ENCODE results near the gene TNNI3K. TPM values are rescaled to one million over a fixed set of nuclear protein-coding genes. Genes with fewer than 3 reads are reported as not detected.

Gene TNNI3K
- total RNA-seq, 4 donors from 2014 or later = 0.73 to 2.0 TPM; not detected in 2

- TF ChIP-seq CTCF (IDR thresholded peaks at IDR 0.05) (no peak), POLR2A (IDR thresholded peaks at IDR 0.05) (no peak)
- 40 to 52% methylated on average over 4 of the region's 4 CpGs for WGBS, 2 donors
- Histone ChIP-seq H3K4me1 (no peaks in the 10 kb centered on the region), H3K9me3 (no peaks in the 10 kb centered on the region), H3K27ac (no peak overlapping the region), H3K4me3 (replicated peaks in 1 of 3) (no peak overlapping the region), H3K36me3 (no peaks in the 10 kb centered on the region), H3K27me3 (no peaks in the 10 kb centered on the region)
- intact Hi-C loops (cut with DNase I) = no loop called here
- no peak for DNase-seq
Measured at GRCh38 chr1:74431531-74431930, 196.3 kb downstream of the TNNI3K start.

- Histone ChIP-seq H3K27ac (no peak overlapping the region), H3K4me1 (no peaks in the 10 kb centered on the region), H3K27me3 (no peaks in the 10 kb centered on the region), H3K9me3 (no peaks in the 10 kb centered on the region), H3K4me3 (replicated peaks in 1 of 3) (no peak overlapping the region), H3K36me3 (no peaks in the 10 kb centered on the region)
- no peak for DNase-seq
- intact Hi-C loops (cut with DNase I) = no loop called here
- WGBS, 2 donors = 0% methylated on average over 1 of the region's 1 CpG
- no peak for TF ChIP-seq CTCF (IDR thresholded peaks at IDR 0.05)
- TF ChIP-seq POLR2A (IDR thresholded peaks at IDR 0.05) = no peak
Measured at GRCh38 chr1:74432325-74432724, 197.1 kb downstream of the TNNI3K start.

- 86% methylated on average over 2 of the region's 2 CpGs for WGBS, 2 donors
- no peaks in the 10 kb centered on the region for H3K4me1 ChIP-seq
Measured at GRCh38 chr1:74434321-74434720, 199.1 kb downstream of the TNNI3K start.

GRCh38 chr1:74436078-74436477 lies 200.9 kb downstream of the TNNI3K start:
- TF ChIP-seq POLR2A (IDR thresholded peaks at IDR 0.05) (no peak), CTCF (IDR thresholded peaks at IDR 0.05) (no peak)
- no peak overlapping the region for H3K4me3 ChIP-seq (replicated peaks in 1 of 3)
- H3K27ac ChIP-seq = no peak overlapping the region
- DNase-seq = no peak
- no peaks in the 10 kb centered on the region for H3K9me3 ChIP-seq
- H3K27me3 ChIP-seq = no peaks in the 10 kb centered on the region
- H3K4me1 ChIP-seq = no peaks in the 10 kb centered on the region
- WGBS, 2 donors = 75 to 76% methylated on average over 1 of the region's 1 CpG
- intact Hi-C loops (cut with DNase I) = no loop called here
- no peaks in the 10 kb centered on the region for H3K36me3 ChIP-seq

More at GRCh38 chr1:74434321-74434720, 199.1 kb downstream of the TNNI3K start:
- Histone ChIP-seq H3K27ac (no peak overlapping the region), H3K36me3 (no peaks in the 10 kb centered on the region), H3K27me3 (no peaks in the 10 kb centered on the region), H3K9me3 (no peaks in the 10 kb centered on the region), H3K4me3 (replicated peaks in 1 of 3) (no peak overlapping the region)
- TF ChIP-seq POLR2A (IDR thresholded peaks at IDR 0.05) (no peak), CTCF (IDR thresholded peaks at IDR 0.05) (no peak)
- intact Hi-C loops (cut with DNase I) = no loop called here
- DNase-seq = no peak

DNA sequence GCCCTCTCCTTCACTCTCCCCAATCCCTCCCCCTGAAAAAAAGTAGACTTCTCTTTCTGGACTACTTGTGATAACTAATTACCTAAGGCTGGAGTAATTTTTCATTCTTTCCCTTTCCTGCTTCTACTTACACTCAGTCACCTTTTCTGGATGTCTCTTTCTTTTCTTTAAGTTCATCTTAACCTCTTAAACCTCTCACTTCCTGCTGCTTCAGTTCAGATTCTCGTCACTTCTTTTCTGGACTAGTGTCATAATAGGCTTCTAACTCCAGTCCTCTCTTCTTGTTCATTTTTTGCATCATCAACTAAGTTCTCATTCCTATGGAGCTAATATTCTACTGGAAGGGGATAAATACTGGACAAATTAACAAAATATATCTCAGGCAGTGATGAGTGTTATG lies 201.8 kb downstream of the TNNI3K start:
- Histone ChIP-seq H3K4me1 (no peaks in the 10 kb centered on the region), H3K27me3 (no peaks in the 10 kb centered on the region), H3K9me3 (no peaks in the 10 kb centered on the region), H3K27ac (no peak overlapping the region), H3K4me3 (replicated peaks in 1 of 3) (no peak overlapping the region), H3K36me3 (no peaks in the 10 kb centered on the region)
- WGBS, 2 donors = 80 to 84% methylated on average over 1 of the region's 1 CpG
- TF ChIP-seq CTCF (IDR thresholded peaks at IDR 0.05) = no peak
- TF ChIP-seq POLR2A (IDR thresholded peaks at IDR 0.05) = no peak
- no peak for DNase-seq
- intact Hi-C loops (cut with DNase I) = no loop called here

Data from thyroid gland (tissue), 4 donors.